ENCODE measurements around the gene AP2A1.

DNA sequence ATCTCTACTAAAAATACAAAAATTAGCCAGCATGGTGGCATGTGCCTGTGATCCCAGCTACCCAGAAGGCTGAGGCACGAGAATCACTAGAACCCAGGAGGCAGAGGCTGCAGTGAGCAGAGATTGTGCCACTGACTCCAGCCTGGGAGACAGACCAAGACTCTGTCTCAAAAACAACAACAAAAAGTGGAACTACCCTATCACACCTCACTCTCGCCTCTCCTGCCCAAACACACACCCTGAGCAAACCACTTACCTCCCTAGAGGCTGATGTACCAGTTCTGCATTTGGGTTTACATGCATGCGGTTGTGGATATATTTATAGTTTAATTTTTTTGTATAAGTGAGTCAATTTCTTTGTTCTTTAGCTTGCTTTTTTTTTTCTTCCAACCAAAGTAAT lies 76.5 kb downstream of the AP2A1 start:
- TF ChIP-seq TEAD4 (IDR thresholded peaks at IDR 0.05) (no peak), RAD21 (IDR thresholded peaks at IDR 0.05; ENCODE audit: low read depth) (no peak), CREB1 (IDR thresholded peaks at IDR 0.05; ENCODE audit: low read depth) (no peak), YY1 (IDR thresholded peaks at IDR 0.05; ENCODE audit: low read depth) (no peak)
- TF ChIP-seq, protein P1, sequence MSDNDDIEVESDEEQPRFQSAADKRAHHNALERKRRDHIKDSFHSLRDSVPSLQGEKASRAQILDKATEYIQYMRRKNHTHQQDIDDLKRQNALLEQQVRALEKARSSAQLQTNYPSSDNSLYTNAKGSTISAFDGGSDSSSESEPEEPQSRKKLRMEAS (IDR thresholded peaks at IDR 0.05) = no peak

Data from Ishikawa (cell line).